Sigmoid colon (tissue), 7 donors: Measurements from ENCODE around the gene STAT5B. TPM values are rescaled to one million over a fixed set of nuclear protein-coding genes. Genes with fewer than 3 reads are reported as not detected.
"Not testable (repeated sequence)": the region's sequence is repeated elsewhere in the genome, so short reads cannot be mapped to it uniquely, and the experiment has no call there.

Experiments
- DNase-seq: peaks from one replicate; pipeline ENCODE4 v3.0.0-alpha.2; 2019
- H3K27ac ChIP-seq, 4 donors: fragments of 200-600 bp; sonication (generic); one replicate each; pipeline ENCODE4 v1.5.1; 2016 to 2019; ENCODE audit warnings: mild to moderate bottlenecking in 1 of 4
- H3K27me3 ChIP-seq, 3 donors: fragments of 200-600 bp; sonication (generic); one replicate each; pipeline ENCODE4 v1.5.1; 2019; ENCODE audit warnings: mild to moderate bottlenecking in 1 of 3
- H3K36me3 ChIP-seq, 4 donors: fragments of 200-600 bp; sonication (generic); one replicate each; pipeline ENCODE4 v1.5.1; 2016 to 2019
- H3K4me1 ChIP-seq, 4 donors: fragments of 200-600 bp; sonication (generic); one replicate each; pipeline ENCODE4 v1.5.1; 2017 to 2019
- H3K4me3 ChIP-seq, 4 donors: fragments of 200-600 bp; sonication (generic); one replicate each; pipeline ENCODE4 v1.5.1; 2017 to 2019; ENCODE audit warnings: mild to moderate bottlenecking in 2 of 4, moderate library complexity in 1 of 4
- H3K9me3 ChIP-seq, 4 donors: fragments of 200-600 bp in 3 of 4; sonication (generic) in 3 of 4; one replicate each; pipeline versions ENCODE4 v1.5.1 to v1.6.1; 2013 to 2019
- CTCF ChIP-seq, 4 experiments: fragments of 450-650 bp in 3 of 4; fragments of 200-600 bp in 1 of 4; IDR thresholded peaks; one replicate each; pipeline ENCODE4 v1.5.1; 2016 to 2019; ENCODE audit warnings: antibody characterized with exemption in 4 of 4, mild to moderate bottlenecking in 3 of 4, moderate library complexity in 2 of 4
- EP300 ChIP-seq, 4 donors: sonication (generic); formaldehyde crosslinking; IDR thresholded peaks; one replicate each; pipeline ENCODE4 v1.6.1; 2017; ENCODE audit warnings: antibody characterized with exemption in 4 of 4
- POLR2A ChIP-seq, 2 donors: fragments of 450-650 bp; IDR thresholded peaks; one replicate each; pipeline ENCODE4 v1.6.1; 2016; ENCODE audit warnings: antibody characterized with exemption in 2 of 2, mild to moderate bottlenecking in 2 of 2, moderate library complexity in 2 of 2
- POLR2AphosphoS5 ChIP-seq, 4 donors: sonication (generic); formaldehyde crosslinking; IDR thresholded peaks; one replicate each; pipeline ENCODE4 v1.6.1; 2017; ENCODE audit warnings: antibody characterized with exemption in 4 of 4
- WGBS, 2 donors: extraction: QIAGEN DNeasy Blood & Tissue Kit; methylation state at CpG; one replicate each; pipeline ENCODE4 v1.1.7; 2013; 5-methylcytosine and 5-hydroxymethylcytosine counted together
- intact Hi-C: fragments of 100-400 bp; cut with DNase I; formaldehyde crosslinking; loops from one replicate; pipeline ENCODE4 v1.15.1; 2023
- polyA plus RNA-seq, 3 donors: library from polyadenylated mRNA; stranded (reverse); fragments of 200-250 nt; gene quantifications; one replicate each; pipeline ENCODE4 v1.2.3, GENCODE V29; 2013
- total RNA-seq, 4 donors: library from RNA; depleted of rRNA; stranded (reverse); fragments of >200 nt; gene quantifications; one replicate each; pipeline ENCODE4 v1.1.0, GENCODE V29; 2016
- donor health status: healthy with polysubstance abuse.
- donor health status: Bipolar disorder and iron deficiency.
- donor health status: healthy.

Gene STAT5B
- total RNA-seq: 100 to 1,000 TPM in 1 of 4 donors, 10 to 100 TPM in 3; 93.5 to 117 (median 98.4) TPM
- polyA plus RNA-seq: 10 to 100 TPM; 11.3 to 37.5 (median 13.2) TPM

DNA sequence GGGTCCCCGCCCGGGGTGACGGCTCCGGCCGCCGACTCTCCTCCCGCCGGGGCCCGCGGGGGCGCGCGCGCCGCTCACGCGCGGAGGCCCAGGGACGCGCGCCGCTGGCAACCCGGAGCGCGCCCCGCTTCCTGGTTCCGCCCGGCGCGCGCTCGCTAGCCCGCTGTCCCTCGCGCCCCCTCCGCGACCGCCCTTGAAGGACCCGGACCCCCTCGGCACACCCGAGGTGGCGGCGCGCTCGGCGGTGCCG, at the start of gene STAT5B:
Gene STAT5B (minus strand): TSS at position 33 of the 250 bp plus-strand sequence. CDS start 44,264 bp downstream, outside the sequence.
- Histone ChIP-seq H3K4me1 (peaks cover 0 to 53% (median 46%) of the 10 kb centered on the region in 4 donors), H3K9me3 (no peaks in the 10 kb centered on the region), H3K4me3 (peak within 1 kb of the TSS; percentile 65 to 98 (median 76)), H3K27me3 (no peaks in the 10 kb centered on the region), H3K36me3 (no peaks in the 10 kb centered on the region), H3K27ac (peak within 1 kb of the TSS; percentile 84 to 94 (median 90))
- 0 to 1% methylated on average over 47 of the region's 47 CpGs for WGBS, 2 donors
- intact Hi-C loops: no loop called here
- peak in 2 of 4 donors; percentile 6 to 72 for TF ChIP-seq POLR2AphosphoS5 (IDR thresholded peaks at IDR 0.05)
- TF ChIP-seq EP300 (IDR thresholded peaks at IDR 0.05): no peak
- peak; percentile 85 for DNase-seq

GRCh38 chr17:42325026-42325425, 48.8 kb upstream of the STAT5B start:
- intact Hi-C loops: no loop called here
- TF ChIP-seq POLR2AphosphoS5 (IDR thresholded peaks at IDR 0.05) (peak in 1 of 4 donors; percentile 45), POLR2A (IDR thresholded peaks at IDR 0.05) (no peak), CTCF (IDR thresholded peaks at IDR 0.05) (peak in 1 of 4 experiments; percentile 13), EP300 (IDR thresholded peaks at IDR 0.05) (peak in 1 of 4 donors; percentile 60)
- Histone ChIP-seq H3K4me1 (peaks cover 0 to 42% (median 36%) of the 10 kb centered on the region in 4 donors), H3K4me3 (no peak overlapping the region), H3K9me3 (no peaks in the 10 kb centered on the region), H3K27me3 (no peaks in the 10 kb centered on the region), H3K36me3 (peaks cover 21 to 99% (median 37%) of the 10 kb centered on the region in 4 donors), H3K27ac (peak overlapping the region; percentile 63 to 81 (median 72))
- DNase-seq: peak; percentile 84
- 41 to 70% methylated on average over 7 of the region's 7 CpGs for WGBS, 2 donors

DNA sequence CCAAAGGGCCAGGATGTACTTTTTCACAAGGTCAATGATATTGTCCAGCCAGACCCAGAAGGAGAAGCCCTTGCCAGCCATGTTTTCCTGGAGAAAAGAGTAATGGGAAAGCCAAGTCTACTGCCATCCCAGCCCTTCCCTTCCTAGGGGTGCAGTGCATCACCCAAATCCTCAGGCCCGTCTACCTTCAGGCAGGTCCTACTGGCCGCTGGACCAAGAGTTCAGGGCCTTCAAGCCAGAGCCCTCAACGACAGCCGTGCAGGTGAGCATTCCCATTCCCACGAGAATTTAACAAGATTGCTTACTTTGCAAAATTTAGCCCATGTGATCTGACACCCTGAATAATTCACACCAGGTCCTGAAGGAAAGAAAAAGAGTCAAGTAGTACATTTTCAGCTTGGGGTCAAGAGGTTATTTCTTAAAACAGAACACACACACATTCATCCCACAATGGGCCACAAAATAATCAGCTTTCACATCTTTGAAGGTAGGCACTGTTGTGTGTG, 47.1 kb upstream of the STAT5B start:
- peaks cover 0 to 24% (median 19%) of the 10 kb centered on the region in 4 donors for H3K4me1 ChIP-seq
- H3K27me3 ChIP-seq: no peaks in the 10 kb centered on the region
- no peak for TF ChIP-seq EP300 (IDR thresholded peaks at IDR 0.05)
- TF ChIP-seq POLR2AphosphoS5 (IDR thresholded peaks at IDR 0.05): no peak
- no peak for TF ChIP-seq POLR2A (IDR thresholded peaks at IDR 0.05)
- TF ChIP-seq CTCF (IDR thresholded peaks at IDR 0.05): no peak
- intact Hi-C loops: loop anchor here (5.0 kb wide), 2 partner anchors 134 to 194 kb away; partner anchors contain the start of gene ATP6V0A1
- no peaks in the 10 kb centered on the region for H3K9me3 ChIP-seq
- peaks cover 23 to 99% (median 42%) of the 10 kb centered on the region in 4 donors for H3K36me3 ChIP-seq
- WGBS, 2 donors: 86 to 89% methylated on average over 5 of the region's 5 CpGs
- H3K4me3 ChIP-seq: no peak overlapping the region
- DNase-seq: no peak
- H3K27ac ChIP-seq: peak overlapping the region in 3 of 4 donors; percentile 63 to 81 (median 74)

- Histone ChIP-seq H3K36me3 (peaks cover 30 to 99% (median 46%) of the 10 kb centered on the region in 4 donors), H3K27me3 (no peaks in the 10 kb centered on the region), H3K9me3 (no peaks in the 10 kb centered on the region), H3K4me3 (no peak overlapping the region), H3K4me1 (peaks cover 0 to 23% (median 18%) of the 10 kb centered on the region in 4 donors), H3K27ac (peak overlapping the region in 3 of 4 donors; percentile 63 to 81 (median 74))
- intact Hi-C loops: loop anchor here (1.0 to 5.0 kb wide), 3 partner anchors 84 to 195 kb away; partner anchors contain the start of gene ATP6V0A1
- WGBS, 2 donors: 38 to 42% methylated on average over 10 of the region's 10 CpGs
- DNase-seq: peak; percentile 97
- TF ChIP-seq POLR2AphosphoS5 (IDR thresholded peaks at IDR 0.05) (peak in 3 of 4 donors; percentile 54 to 63 (median 59)), EP300 (IDR thresholded peaks at IDR 0.05) (no peak), POLR2A (IDR thresholded peaks at IDR 0.05) (no peak), CTCF (IDR thresholded peaks at IDR 0.05) (peak; percentile 99 to 100 (median 100))
Observed at GRCh38 chr17:42322382-42323267, 46.4 kb upstream of the STAT5B start.

DNA sequence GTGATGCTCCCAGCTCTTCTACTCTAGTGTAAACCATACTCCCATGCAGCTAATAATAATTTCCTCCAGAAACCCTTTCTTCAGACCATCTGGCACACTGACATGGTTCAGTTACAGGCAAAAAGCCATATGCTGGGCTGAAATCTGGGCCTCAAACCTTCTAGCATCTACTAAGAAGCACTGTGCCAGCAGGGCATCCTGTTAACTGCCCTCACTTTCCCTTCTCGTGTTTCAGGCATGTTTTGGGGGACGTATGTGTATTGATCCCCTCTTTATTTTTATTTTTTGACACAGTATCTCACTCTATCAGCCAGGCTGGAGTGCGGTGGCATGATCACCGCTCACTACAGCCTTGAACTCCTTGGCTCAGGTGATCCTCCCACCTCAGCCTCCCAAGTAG, 45.4 kb upstream of the STAT5B start:
- WGBS, 2 donors: 93 to 97% methylated on average over 4 of the region's 4 CpGs
- Histone ChIP-seq H3K4me1 (peaks cover 0 to 23% (median 18%) of the 10 kb centered on the region in 4 donors), H3K27ac (no peak overlapping the region), H3K36me3 (peaks cover 39 to 99% (median 53%) of the 10 kb centered on the region in 4 donors), H3K27me3 (no peaks in the 10 kb centered on the region), H3K4me3 (no peak overlapping the region), H3K9me3 (no peaks in the 10 kb centered on the region)
- DNase-seq: no peak
- intact Hi-C loops: loop anchor here (5.0 kb wide), 2 partner anchors 136 to 196 kb away; partner anchors contain the start of gene ATP6V0A1
- TF ChIP-seq POLR2A (IDR thresholded peaks at IDR 0.05): no peak

DNA sequence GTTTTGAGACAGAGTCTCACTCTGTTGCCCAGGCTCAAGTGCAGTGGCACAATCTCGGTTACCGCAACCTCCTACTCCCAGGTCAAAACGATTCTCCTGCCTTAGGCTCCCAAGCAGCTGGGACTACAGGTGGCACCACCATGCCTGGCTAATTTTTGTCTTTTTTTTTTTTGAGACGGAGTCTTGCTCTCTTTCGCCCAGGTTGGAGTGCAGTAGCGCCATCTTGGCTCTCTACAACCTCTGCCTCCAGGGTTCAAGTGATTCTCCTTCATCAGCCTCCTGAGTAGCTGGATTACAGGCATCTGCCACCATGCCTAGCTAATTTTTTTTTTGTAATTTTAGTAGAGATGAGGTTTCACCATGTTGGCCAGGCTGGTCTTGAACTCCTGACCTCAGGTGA, 41.8 kb upstream of the STAT5B start:
- peaks cover 49 to 94% (median 60%) of the 10 kb centered on the region in 4 donors for H3K36me3 ChIP-seq

More for the DNA sequence above, 41.8 kb upstream of the STAT5B start:
- H3K4me1 ChIP-seq, DNase-seq, H3K4me3 ChIP-seq, H3K27me3 ChIP-seq, H3K27ac ChIP-seq, intact Hi-C loops, H3K9me3 ChIP-seq: not testable (repeated sequence)
- WGBS, 2 donors: 95 to 97% methylated on average over 6 of the region's 6 CpGs
